ENCODE results near the gene CHD3.

GRCh38 chr17:7935859-7936258 lies 47.3 kb downstream of the CHD3 start:
- TF ChIP-seq, protein P1, sequence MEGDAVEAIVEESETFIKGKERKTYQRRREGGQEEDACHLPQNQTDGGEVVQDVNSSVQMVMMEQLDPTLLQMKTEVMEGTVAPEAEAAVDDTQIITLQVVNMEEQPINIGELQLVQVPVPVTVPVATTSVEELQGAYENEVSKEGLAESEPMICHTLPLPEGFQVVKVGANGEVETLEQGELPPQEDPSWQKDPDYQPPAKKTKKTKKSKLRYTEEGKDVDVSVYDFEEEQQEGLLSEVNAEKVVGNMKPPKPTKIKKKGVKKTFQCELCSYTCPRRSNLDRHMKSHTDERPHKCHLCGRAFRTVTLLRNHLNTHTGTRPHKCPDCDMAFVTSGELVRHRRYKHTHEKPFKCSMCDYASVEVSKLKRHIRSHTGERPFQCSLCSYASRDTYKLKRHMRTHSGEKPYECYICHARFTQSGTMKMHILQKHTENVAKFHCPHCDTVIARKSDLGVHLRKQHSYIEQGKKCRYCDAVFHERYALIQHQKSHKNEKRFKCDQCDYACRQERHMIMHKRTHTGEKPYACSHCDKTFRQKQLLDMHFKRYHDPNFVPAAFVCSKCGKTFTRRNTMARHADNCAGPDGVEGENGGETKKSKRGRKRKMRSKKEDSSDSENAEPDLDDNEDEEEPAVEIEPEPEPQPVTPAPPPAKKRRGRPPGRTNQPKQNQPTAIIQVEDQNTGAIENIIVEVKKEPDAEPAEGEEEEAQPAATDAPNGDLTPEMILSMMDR (IDR thresholded peaks at IDR 0.05; ENCODE audit: poor library complexity, severe bottlenecking), result no peak
- TF ChIP-seq EZH2 (IDR thresholded peaks at IDR 0.05; ENCODE audit: borderline replicate concordance, insufficient read depth, low read length, poor library complexity, severe bottlenecking) (no peak), RAD21 (conservative IDR thresholded peaks at IDR 0.05) (no peak), TAF1 (IDR thresholded peaks at IDR 0.05; ENCODE audit: low read depth) (no peak), EP300 (conservative IDR thresholded peaks at IDR 0.05; ENCODE audit: poor library complexity, severe bottlenecking) (no peak)
